H1 (cell line): Measurements from ENCODE around the gene TPO. TPM values are rescaled to one million over a fixed set of nuclear protein-coding genes. Genes with fewer than 3 reads are reported as not detected.

Experiments used
- CTCF ChIA-PET: fragments of 300-600 bp; sonication (Branson Sonifier 250); formaldehyde crosslinking; loops from one replicate; lab custom pipeline; 2021; ENCODE audit not compliant: partially characterized antibody; lab: Charles Lee
- POLR2A ChIA-PET: fragments of 300-600 bp; sonication (Branson Sonifier 250); formaldehyde crosslinking; loops from one replicate; lab custom pipeline; 2021; ENCODE audit warnings: inconsistent platforms; ENCODE audit not compliant: partially characterized antibody; lab: Charles Lee
- DNase-seq, 2 experiments: peaks; one replicate each; pipeline versions ENCODE4 v3.0.0 to v3.0.0-alpha.2; 2010 to 2022; ENCODE audit warnings: low spot score in 2 of 2, low read depth in 1 of 2, mixed read lengths in 1 of 2
- FAIRE-seq: peaks from 2 replicates; lab custom pipeline; 2011; peaks lifted over from hg19 to GRCh38; lab: Jason Lieb, UNC
- H2AFZ ChIP-seq: 2 replicates; pipeline ENCODE4 v1.8.1; 2012; ENCODE audit warnings: low read length, inconsistent platforms
- H2AK5ac ChIP-seq: 2 replicates; pipeline ENCODE4 v1.6.1; 2013; ENCODE audit warnings: low read depth, low read length
- H2BK120ac ChIP-seq: replicated peaks from 2 replicates; pipeline ENCODE3; 2013; ENCODE audit warnings: low read depth, low read length, inconsistent platforms
- H2BK12ac ChIP-seq: 2 replicates; pipeline ENCODE4 v1.6.1; 2013; ENCODE audit warnings: low read depth, low read length
- H2BK15ac ChIP-seq: 2 replicates; pipeline ENCODE4 v1.6.1; 2013; ENCODE audit warnings: low read length
- H2BK20ac ChIP-seq: 2 replicates; pipeline ENCODE4 v1.6.1; 2013; ENCODE audit warnings: low read length
- H2BK5ac ChIP-seq: 2 replicates; pipeline ENCODE4 v1.6.1; 2013; ENCODE audit warnings: low read depth, low read length
- H3K14ac ChIP-seq: 2 replicates; pipeline ENCODE4 v1.6.1; 2013; ENCODE audit warnings: inconsistent platforms; ENCODE audit not compliant: insufficient read length
- H3K18ac ChIP-seq: 2 replicates; pipeline ENCODE4 v1.6.1; 2013; ENCODE audit warnings: low read length; ENCODE audit errors: extremely low read depth
- H3K23ac ChIP-seq: 2 replicates; pipeline ENCODE4 v1.6.1; 2013; ENCODE audit warnings: inconsistent platforms; ENCODE audit not compliant: insufficient read length
- H3K23me2 ChIP-seq: 2 replicates; pipeline ENCODE4 v1.6.1; 2013; ENCODE audit warnings: low read depth, low read length
- H3K27ac ChIP-seq: 2 replicates; pipeline ENCODE4 v1.6.1; 2011; ENCODE audit warnings: low read depth, low read length, inconsistent platforms
- H3K27me3 ChIP-seq, 4 experiments: replicated peaks in 1 of 4; 1 replicate in 1 of 4; 2 replicates in 3 of 4; pipeline versions ENCODE4 v1.6.1 to v1.8.1; 2011 to 2013; ENCODE audit warnings: low read length in 3 of 4, mild to moderate bottlenecking in 3 of 4, inconsistent platforms in 2 of 4, mixed read lengths in 2 of 4, moderate library complexity in 1 of 4; ENCODE audit not compliant: control insufficient read depth in 3 of 4, insufficient read depth in 3 of 4; ENCODE audit errors: extremely low read depth in 1 of 4
- H3K36me3 ChIP-seq, 4 experiments: 2 replicates each; pipeline versions ENCODE4 v1.6.1 to v1.8.1; 2011 to 2013; ENCODE audit warnings: mild to moderate bottlenecking in 4 of 4, low read length in 3 of 4, moderate library complexity in 2 of 4, control low read depth in 1 of 4, inconsistent platforms in 1 of 4; ENCODE audit not compliant: insufficient read depth in 4 of 4, control insufficient read depth in 2 of 4
- H3K4ac ChIP-seq: replicated peaks from 2 replicates; pipeline ENCODE3; 2013; ENCODE audit warnings: low read length, low read depth, mixed read lengths, inconsistent platforms; ENCODE audit not compliant: insufficient read length
- H3K4me1 ChIP-seq, 4 experiments: replicated peaks in 1 of 4; 1 replicate in 1 of 4; 2 replicates in 3 of 4; pipeline versions ENCODE4 v1.6.1 to v1.8.1; 2011 to 2013; ENCODE audit warnings: low read length in 3 of 4, inconsistent platforms in 2 of 4, mixed read lengths in 1 of 4; ENCODE audit not compliant: insufficient read depth in 4 of 4, control insufficient read depth in 3 of 4
- H3K4me2 ChIP-seq, 2 experiments: 2 replicates each; pipeline versions ENCODE4 v1.6.1 to v1.8.1; 2011 to 2013; ENCODE audit warnings: low read depth in 2 of 2, low read length in 2 of 2, control low read depth in 1 of 2, inconsistent platforms in 1 of 2, mild to moderate bottlenecking in 1 of 2; ENCODE audit not compliant: insufficient read depth in 1 of 2
- H3K4me3 ChIP-seq, 4 experiments: fragments of 200-600, 300-600 bp in 1 of 4; sonication (generic), shearing (Covaris generic), sonication (Bioruptor Twin) in 1 of 4; 2 replicates each; pipeline versions ENCODE4 v1.5.1 to v1.8.1; 2011 to 2016; ENCODE audit warnings: low read length in 4 of 4, low read depth in 3 of 4, control low read depth in 2 of 4, inconsistent platforms in 2 of 4, mild to moderate bottlenecking in 2 of 4, mixed read lengths in 1 of 4, moderate library complexity in 1 of 4; ENCODE audit not compliant: insufficient read depth in 2 of 4; ENCODE audit errors: extremely low read depth in 1 of 4
- H3K56ac ChIP-seq: replicated peaks from 2 replicates; pipeline ENCODE3; 2013; ENCODE audit warnings: low read depth, mild to moderate bottlenecking, mixed read lengths, low read length, inconsistent platforms; ENCODE audit not compliant: insufficient read length
- H3K79me1 ChIP-seq: 2 replicates; pipeline ENCODE4 v1.6.1; 2013; ENCODE audit warnings: low read depth, low read length, control low read depth
- H3K79me2 ChIP-seq, 2 experiments: 2 replicates each; pipeline versions ENCODE4 v1.6.1 to v1.8.1; 2012 to 2013; ENCODE audit warnings: low read length in 2 of 2, mild to moderate bottlenecking in 2 of 2, inconsistent platforms in 1 of 2; ENCODE audit not compliant: insufficient read depth in 2 of 2, control insufficient read depth in 1 of 2
- H3K9ac ChIP-seq, 4 experiments: replicated peaks in 1 of 4; 1 replicate in 1 of 4; 2 replicates in 3 of 4; pipeline versions ENCODE4 v1.6.1 to v1.8.1; 2011 to 2013; ENCODE audit warnings: low read depth in 3 of 4, low read length in 3 of 4, control low read depth in 2 of 4, mild to moderate bottlenecking in 2 of 4, moderate library complexity in 2 of 4, inconsistent platforms in 1 of 4; ENCODE audit errors: extremely low read depth in 1 of 4
- H3K9me3 ChIP-seq, 2 experiments: 2 replicates each; pipeline versions ENCODE4 v1.6.1 to v1.8.1; 2012 to 2013; ENCODE audit warnings: mild to moderate bottlenecking in 2 of 2, moderate library complexity in 2 of 2, control low read depth in 1 of 2, inconsistent platforms in 1 of 2, low read depth in 1 of 2, low read length in 1 of 2, mixed read lengths in 1 of 2; ENCODE audit not compliant: insufficient read depth in 2 of 2
- H4K20me1 ChIP-seq, 2 experiments: replicated peaks in 1 of 2; 2 replicates each; pipeline versions ENCODE3 to v1.8.1; 2011 to 2013; ENCODE audit warnings: inconsistent platforms in 2 of 2, low read length in 2 of 2, mild to moderate bottlenecking in 1 of 2; ENCODE audit not compliant: insufficient read depth in 2 of 2, control insufficient read depth in 1 of 2
- H4K5ac ChIP-seq: 2 replicates; pipeline ENCODE4 v1.6.1; 2013; ENCODE audit warnings: low read length, low read depth, mixed read lengths, inconsistent platforms; ENCODE audit not compliant: insufficient read length
- H4K8ac ChIP-seq: 2 replicates; pipeline ENCODE4 v1.8.0; 2013; ENCODE audit warnings: mild to moderate bottlenecking, moderate library complexity, low read length, inconsistent platforms; ENCODE audit not compliant: insufficient read depth; ENCODE audit errors: extremely low read depth
- H4K91ac ChIP-seq: replicated peaks from 2 replicates; pipeline ENCODE3; 2013; ENCODE audit warnings: low read length, mixed read lengths, inconsistent platforms; ENCODE audit not compliant: insufficient read length
- WGBS, 2 experiments: shearing (Covaris generic) in 1 of 2; methylation state at CpG; one replicate each; pipeline versions ENCODE4 v1.1.6 to v1.1.7; 2013 to 2015; ENCODE audit warnings: low lambda C conversion rate in 2 of 2, mixed read lengths in 2 of 2, inconsistent platforms in 1 of 2, low coverage in 1 of 2, missing lambda C conversion rate in 1 of 2; ENCODE audit not compliant: insufficient replicate concordance in 2 of 2, insufficient coverage in 1 of 2, insufficient read length in 1 of 2; ENCODE audit errors: extremely low coverage in 1 of 2, missing lambda C conversion rate in 1 of 2; 5-methylcytosine and 5-hydroxymethylcytosine counted together
- polyA plus RNA-seq, 7 experiments: library from polyadenylated mRNA; depleted of rRNA in 3 of 7; stranded (reverse) in 5 of 7; unstranded in 2 of 7; fragments of >200 nt in 5 of 7; fragments of 200-250 nt in 2 of 7; gene quantifications; 1 replicate in 5 of 7; 2 replicates in 1 of 7; 4 replicates in 1 of 7; pipeline versions ENCODE4 v1.2.1 to v1.2.3, GENCODE V29; 2011 to 2013; ENCODE audit warnings: missing spikeins in 2 of 7, mixed read lengths in 2 of 7
- total RNA-seq: library from RNA; stranded (reverse); fragmentation: NEBNext Ultra II Directional; extraction: Animal tissue kit (Norgen Biotek cat#: 25700); gene quantifications from 2 replicates; pipeline ENCODE4 v1.2.1, GENCODE V29; 2021

The TPO gene
- total and polyA plus RNA-seq, 2 of the 8 experiments (the other 6 are each of a cell fraction or from before 2014, with no cell fraction given) = not detected

- H2BK20ac ChIP-seq = no peak overlapping the region
- H3K9me3 ChIP-seq = no peaks in the 10 kb centered on the region
- no peak overlapping the region for H3K56ac ChIP-seq
- H3K4me3 ChIP-seq = no peak overlapping the region
- H3K36me3 ChIP-seq = no peaks in the 10 kb centered on the region
- no peak for FAIRE-seq
- no peak overlapping the region for H3K18ac ChIP-seq
- no peak overlapping the region for H3K4ac ChIP-seq
- no peak overlapping the region for H3K27ac ChIP-seq
- no peaks in the 10 kb centered on the region for H3K27me3 ChIP-seq
- H4K8ac ChIP-seq = no peak overlapping the region
- no peak overlapping the region for H4K5ac ChIP-seq
- no peaks in the 10 kb centered on the region for H3K79me2 ChIP-seq
- H3K4me1 ChIP-seq = no peaks in the 10 kb centered on the region
- H2BK5ac ChIP-seq = no peak overlapping the region
- no peak overlapping the region for H3K9ac ChIP-seq
- no peak overlapping the region for H2BK120ac ChIP-seq
- no peak overlapping the region for H3K4me2 ChIP-seq
- no peak overlapping the region for H2AK5ac ChIP-seq
- CTCF ChIA-PET = interaction anchor here (1.0 to 2.0 kb wide), 3 partner anchors 20 to 50 kb away, joined by 3 to 6 read pairs (median 4); no protein-coding TSS in a partner anchor
- no peaks in the 10 kb centered on the region for H3K23me2 ChIP-seq
- H2BK15ac ChIP-seq = no peak overlapping the region
- no peak for DNase-seq
- no peak overlapping the region for H4K91ac ChIP-seq
- POLR2A ChIA-PET = no interaction called here
- WGBS, 2 experiments = 88% methylated on average over 19 of the region's 22 CpGs; no CpG with 5 or more reads in 1 of the 2 experiments
- no peak overlapping the region for H3K23ac ChIP-seq
- no peaks in the 10 kb centered on the region for H3K79me1 ChIP-seq
- H2BK12ac ChIP-seq = no peak overlapping the region
- H3K14ac ChIP-seq = no peak overlapping the region
- H2AFZ ChIP-seq = no peak overlapping the region
- H4K20me1 ChIP-seq = no peaks in the 10 kb centered on the region
These were observed 82.6 kb downstream of the TPO start for GRCh38 chr2:1495676-1496358.
